GM18861 (cell line): Measurements from ENCODE around the gene BPIFB6.

Experiments used
- ATAC-seq: cut with Tn5 transposase; IDR thresholded peaks from one replicate; pipeline ENCODE4 v1.9.1; 2021; ENCODE audit not compliant: unreplicated experiment

BPIFB6 gene, protein sequence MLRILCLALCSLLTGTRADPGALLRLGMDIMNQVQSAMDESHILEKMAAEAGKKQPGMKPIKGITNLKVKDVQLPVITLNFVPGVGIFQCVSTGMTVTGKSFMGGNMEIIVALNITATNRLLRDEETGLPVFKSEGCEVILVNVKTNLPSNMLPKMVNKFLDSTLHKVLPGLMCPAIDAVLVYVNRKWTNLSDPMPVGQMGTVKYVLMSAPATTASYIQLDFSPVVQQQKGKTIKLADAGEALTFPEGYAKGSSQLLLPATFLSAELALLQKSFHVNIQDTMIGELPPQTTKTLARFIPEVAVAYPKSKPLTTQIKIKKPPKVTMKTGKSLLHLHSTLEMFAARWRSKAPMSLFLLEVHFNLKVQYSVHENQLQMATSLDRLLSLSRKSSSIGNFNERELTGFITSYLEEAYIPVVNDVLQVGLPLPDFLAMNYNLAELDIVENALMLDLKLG

DNA sequence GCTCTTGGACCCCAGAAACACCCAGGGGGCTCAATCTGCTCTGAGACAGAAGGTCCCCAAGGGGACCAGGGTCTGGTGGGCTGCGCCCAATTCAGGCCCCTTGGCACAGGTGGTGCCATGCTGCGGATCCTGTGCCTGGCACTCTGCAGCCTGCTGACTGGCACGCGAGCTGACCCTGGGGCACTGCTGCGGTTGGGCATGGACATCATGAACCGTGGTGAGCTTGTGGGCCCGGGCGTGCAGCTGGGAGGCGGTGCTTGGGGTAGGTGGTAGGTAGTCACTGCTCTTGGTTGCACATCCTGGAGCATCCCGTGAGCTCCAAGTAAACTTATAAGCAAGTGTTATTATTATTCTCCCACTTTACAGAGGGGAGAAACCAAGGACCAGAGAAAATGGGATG, at the start of gene BPIFB6:
TSS of gene BPIFB6 (plus strand) at position 118 of the 400 bp plus-strand sequence. CDS start at position 118, 0 bp downstream.
- ATAC-seq = no peak

DNA sequence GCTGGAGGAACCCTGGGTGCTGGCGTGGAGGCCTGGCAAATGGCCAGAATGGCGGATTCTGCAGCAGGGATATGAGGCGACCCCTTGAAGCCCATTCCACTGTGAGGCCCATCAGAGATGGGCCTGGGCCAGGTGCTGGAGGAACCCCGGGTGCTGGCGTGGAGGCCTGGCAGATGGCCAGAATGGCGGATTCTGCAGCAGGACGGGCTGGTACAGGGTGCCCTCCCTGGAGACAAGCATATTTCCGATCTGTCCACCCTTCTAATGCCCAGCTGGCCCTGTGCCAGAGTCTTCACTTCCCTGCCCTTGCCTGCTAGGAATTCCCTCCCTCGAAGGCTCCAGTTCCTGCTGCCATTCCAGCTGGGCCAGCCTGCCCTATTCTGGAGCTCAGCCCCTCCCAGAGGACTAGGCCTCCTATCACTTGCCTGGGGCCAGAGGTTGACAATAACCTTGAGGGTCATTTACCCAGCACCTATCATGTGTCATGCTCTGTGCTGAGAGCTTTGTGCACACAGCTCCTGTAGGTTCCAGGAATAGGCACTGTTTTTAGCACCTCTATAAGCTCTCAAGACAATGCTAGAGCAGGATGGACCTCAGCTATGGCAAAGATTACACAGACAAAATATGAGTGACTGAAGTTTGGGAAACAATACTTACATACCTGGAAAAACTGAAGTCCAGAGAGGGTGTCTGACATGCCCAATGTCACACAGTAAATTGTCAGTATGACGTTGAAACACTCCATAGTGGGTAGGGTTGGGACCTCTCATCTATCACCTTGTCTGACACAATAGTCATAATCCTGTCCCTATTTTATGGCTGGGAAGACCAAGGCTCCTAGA, 48.6 kb upstream of the BPIFB6 start:
- ATAC-seq = no peak

DNA sequence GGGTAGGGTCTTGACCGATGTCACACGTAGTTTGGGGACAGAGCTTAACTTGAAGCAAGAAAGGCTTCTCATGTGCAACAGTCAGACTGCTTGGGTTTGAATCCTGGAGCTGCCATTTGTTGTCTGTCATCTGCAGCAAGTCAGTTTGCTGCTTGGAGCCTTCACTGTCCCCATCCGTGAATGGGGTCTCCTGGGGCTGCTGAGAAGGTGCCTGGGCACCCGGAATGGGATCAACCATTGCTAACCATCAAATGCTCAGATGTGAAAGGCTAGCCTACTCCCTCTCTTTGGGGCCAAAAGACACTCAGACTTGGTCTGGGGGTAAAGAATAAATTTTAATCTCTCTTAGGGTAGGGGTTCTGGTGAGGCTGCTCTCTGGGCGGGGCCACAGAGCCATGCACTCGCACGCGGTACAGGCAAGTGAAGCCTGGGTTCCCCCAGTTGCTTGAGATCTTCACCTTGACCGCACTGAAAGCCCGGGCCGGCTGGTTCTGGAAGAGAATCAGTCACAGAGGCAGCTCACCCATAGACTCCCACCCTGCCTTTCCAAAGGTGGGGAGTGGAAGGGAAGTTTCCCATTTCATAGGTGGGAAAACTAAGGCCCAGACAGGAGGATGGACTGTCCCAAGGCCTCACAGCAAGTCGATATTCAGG, 47.9 kb upstream of the BPIFB6 start:
- ATAC-seq = no peak

DNA sequence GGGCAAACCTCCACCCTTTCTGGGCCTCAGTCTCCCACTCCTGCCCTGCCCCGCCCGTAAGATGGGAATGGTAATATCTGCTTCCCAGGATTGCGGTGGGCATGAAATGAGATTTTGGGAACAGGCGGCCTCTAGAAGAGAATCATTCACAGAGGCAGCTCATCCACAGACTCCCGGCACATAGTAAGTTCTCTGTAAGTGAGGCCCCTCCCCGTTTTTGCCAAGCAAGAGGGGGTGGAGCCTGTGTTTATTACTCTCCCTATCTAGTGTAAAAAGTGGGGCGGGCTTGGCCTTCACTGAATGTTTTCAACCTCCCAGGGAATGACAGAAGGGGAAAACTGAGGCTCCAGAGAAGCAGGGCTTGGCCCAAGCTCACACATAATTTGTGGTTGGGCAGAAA, 47.3 kb upstream of the BPIFB6 start:
- ATAC-seq = no peak

DNA sequence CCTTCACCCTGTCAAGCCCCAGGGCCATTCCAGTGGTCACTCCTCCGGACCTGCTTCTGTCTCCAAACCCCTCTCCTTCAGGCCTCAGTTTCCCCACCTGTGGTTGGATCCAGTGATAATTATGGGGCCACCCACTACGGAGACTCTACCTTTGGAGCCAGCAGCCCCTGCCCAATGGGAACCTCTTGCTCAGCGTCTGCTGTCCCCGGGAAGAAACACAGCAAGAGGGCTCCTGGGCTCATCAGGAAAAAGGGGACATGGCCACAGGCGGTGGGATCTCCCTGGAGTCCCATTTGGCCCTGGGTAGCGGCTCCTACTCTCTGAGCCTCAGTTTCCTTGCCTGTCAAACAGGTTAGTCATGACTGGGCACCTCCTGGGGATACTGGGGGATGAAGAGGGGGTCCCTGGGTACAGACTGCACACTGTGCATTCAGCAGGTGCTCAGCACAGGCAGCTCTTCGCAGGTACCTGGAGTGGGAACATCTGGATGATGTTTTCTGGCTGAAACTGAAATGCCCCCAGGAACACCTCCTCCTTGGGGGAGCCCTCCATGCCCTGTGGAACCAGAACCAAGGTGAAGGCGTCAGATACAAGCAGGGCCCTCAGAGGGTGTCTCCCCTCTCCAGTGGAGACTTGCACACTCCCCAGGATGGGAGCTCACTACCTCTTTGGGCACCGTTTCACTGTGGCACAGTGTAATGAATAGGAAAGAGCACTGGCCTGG, 46.7 kb upstream of the BPIFB6 start:
- no peak for ATAC-seq

DNA sequence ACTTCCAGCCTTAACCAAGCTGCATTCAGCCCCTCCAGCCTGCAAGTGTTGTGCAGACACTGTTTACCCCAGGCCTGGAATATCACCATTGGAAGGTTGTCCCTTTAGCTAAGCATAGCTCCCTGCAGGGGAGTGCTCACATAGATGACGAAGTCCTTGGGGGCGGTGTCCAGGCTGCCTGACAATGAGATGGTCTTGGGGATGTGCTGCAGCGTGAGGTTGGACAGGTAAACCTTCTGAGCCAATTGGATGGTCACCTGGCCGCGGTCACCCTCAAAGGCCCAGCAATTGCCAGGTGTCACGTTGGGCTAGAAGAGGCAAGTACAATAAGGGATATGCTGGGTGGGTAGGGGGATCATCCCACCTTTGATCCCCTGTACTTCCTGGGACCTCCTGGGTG, 45.9 kb upstream of the BPIFB6 start:
- ATAC-seq = no peak

DNA sequence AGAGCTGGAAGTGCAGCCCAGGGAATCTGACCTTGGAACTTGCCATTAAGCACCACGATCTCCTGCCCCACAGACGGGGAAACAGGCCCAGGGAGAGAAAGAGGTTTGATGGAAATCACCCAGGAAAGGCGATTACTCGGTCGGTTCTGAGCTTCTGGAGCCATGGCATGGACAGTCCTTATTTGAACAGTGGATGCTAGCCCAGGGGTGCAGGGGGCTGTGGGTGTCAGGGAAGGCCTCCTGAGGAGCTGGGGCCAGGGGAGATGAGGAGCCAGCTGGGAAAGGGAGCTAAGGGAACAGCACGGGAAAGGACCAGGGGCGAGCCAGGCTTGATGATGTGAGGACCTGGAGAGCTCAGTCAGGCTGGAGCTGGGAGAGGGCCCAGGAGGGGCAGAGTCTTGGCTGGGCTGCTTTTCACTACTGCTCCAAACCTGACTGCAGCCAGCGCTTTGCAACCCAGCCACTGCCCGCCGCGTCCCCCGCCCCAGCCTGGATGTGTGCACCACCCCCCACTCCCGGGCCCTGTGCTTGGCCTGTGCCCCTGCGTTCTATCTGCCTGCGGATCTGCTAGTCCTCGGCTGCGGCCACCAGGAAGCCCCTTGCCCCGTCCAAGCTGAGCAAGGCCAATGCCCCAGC, 45.0 kb upstream of the BPIFB6 start:
- ATAC-seq = no peak

DNA sequence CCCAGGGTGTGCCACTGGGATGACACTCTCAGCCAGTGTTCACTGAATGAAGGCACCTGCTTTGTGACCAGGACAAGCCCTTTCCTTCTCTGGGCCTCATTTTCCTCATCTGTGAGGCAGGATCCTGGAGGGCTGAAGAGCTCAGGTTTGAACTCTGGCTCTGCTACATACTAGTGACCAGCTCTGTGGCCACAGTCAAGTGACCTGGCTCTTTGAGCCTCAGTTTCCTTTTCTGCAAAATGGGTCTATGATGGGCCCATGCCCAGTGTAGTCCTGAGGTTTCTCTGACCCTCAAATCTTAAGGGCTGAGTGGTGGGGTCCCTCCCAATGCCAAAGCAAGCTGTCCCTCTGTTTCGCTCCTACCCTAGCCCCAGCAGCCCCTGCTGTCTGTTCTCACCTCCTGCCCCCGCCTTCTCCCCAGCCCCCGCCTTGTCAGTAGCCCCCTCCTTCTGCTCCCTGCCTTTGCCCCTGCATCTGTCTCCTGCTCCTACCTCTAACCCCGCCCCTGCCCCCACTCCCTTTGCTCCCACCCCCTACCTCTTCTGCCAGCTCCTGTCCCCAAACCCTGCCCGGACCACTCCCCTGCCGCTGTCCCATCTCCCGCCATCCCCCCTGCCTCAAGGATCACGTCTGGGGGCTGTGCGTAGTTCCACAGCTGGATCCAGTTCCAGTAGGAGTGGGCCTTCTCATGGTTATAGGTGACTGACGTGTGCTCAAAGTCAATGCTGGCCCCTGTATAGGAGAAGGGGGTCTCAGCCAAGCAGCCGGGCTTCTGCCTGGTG, 44.2 kb upstream of the BPIFB6 start:
- no peak for ATAC-seq

DNA sequence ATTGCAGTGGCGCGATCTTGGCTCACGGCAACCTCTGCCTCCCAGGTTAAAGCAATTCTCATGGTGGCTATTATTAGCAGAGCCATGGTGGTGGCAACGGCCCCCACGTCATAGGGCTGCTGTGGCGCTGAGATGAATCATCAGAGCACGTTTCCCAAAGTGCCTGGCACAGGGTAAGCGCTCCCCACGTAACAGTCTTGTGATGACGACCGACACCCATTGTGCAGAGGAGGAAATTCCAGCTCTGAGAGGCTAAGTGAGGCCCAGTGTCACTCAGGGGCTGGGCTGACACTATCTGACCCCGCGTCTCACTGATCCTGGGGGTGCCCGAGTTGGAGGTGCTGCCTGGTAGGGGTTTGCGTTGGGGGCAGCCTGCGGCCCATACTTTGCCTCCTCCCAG, 43.4 kb upstream of the BPIFB6 start:
- no peak for ATAC-seq

DNA sequence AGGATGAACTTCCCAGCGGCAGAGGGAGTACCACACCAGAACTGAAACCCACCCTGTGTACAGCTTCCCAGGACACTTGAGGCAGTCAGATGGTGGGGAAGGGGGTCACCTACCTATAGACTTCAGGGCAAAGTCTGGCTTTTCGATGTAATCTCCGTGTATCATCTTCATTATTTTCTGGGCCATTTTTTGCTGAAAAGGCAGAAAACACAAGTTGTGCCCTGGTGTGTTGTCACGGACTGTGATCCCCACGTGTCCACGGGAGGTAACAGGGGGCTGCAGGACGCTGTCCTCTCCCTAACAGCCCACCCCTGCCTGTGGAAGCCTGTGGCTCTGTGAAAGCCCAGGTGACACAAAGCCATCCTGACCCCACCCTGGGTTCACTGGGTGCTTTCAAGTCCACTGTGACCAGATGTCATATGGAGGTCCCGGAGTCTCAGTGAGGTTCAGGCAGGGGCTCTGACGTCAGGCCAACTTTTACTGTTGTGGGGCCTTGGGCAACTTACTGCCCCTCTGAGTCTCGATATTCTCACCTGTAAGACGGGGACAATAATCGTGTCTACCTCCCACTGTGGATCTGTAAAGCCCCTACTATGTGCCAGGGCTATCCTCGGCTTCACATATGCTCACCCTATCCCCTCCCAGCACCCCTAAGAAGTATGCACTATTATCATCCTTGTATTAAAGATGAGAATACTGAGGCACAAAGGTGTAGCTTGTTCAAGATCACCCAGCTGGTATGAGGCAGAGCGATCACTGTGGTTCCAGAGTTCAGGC, 41.8 kb upstream of the BPIFB6 start:
- no peak for ATAC-seq

DNA sequence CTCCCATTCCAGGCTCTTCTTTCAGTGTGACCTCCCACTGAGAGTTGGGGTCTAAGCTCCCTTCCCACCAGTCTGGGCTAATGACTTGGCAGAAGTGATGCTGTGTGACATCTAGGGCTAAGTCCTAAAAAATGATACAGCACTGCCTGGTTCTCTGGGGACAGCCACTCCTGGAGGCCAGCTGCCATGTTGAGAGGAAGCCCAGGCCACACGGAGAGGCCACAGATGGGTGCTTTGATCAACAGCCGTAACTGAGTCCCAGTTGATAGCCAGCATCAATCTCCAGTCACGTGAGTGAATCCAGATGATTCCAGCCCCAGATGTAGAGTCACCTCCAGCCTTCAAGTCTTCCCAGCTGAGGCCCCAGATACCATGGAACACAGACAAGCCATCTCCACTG, 41.0 kb upstream of the BPIFB6 start:
- no peak for ATAC-seq

DNA sequence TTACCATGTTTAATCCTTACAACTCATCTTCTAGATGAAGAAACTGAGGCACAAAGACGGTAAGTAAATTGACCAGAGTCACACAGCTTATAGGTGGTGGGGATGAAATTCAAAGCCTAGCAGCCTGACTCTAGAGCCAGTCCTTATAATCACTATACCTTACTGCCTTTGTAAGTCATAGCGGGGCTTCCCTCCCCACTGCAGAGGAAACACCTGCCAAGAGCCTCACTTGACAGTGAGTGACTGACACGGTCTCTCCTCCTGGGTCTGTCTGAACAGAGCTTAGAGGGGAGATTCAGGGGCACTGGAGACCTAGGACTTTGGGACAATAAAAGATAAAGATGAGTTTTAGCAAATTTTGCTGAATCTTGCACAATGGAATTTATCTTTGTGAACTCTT, 40.1 kb upstream of the BPIFB6 start:
- no peak for ATAC-seq

DNA sequence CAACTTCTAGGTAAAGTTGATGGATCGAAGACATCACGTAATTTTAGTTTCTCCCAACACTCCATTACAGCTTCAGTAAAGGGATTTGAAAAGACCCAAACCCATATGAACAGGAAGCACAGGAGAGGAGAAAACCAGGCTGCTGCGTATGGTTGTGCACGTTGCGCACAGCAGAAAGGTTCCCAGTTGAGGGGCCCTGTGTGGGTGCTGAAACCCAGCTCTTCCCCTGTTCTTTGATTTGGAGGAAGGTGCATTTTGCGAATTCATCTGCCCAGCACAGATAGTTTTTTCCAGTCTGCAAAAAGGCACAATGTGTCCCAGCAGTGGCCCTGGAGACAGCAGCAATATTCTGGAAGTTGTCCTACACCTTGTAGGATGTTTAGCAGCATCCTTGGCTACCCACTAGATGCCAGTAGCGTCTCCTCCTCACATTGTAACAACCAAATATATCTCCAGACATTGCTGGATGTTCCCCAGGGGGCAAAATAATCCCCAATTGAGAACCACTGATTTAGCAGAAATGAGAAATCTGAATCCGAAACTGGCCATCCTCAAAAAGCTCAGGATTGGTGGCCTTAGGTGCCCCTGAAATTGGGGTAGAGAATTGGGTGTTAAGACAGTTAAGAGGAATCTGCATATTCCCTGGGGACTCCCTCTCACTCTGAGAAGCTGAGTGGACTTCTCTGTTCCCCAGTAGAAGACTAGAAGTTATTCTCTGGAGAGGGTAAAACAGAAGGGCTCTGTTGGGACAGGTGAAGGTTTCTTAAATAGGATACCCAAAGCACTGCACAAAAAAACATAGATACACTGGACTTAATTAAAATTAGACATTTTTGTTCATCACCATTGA, 39.4 kb upstream of the BPIFB6 start:
- no peak for ATAC-seq

DNA sequence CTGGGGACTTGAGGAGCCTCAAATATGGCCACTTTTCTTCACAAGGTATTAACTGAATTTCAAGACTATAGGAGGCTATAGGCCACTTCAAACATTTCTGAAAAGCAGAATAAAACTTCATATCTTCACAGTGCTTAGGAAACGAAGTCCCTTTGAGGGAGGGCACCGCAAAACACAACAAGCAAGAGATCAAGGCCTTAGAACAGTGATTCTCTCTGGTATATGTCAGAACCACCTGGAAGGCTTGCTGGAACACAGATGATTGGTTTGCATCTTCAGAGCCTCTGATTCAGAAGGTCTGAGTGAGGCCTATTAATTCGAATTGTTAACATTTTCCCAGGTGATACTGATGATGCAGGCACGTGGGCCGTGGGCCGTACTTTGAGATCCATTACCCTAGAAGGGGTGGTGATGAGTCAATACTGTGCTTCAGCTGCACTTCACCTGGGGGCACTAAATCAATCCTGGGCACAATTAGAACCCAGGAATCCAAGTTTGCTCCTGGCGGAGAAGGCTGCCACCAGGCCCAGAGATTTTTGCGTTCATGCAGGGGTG, 37.9 kb upstream of the BPIFB6 start:
- ATAC-seq = no peak

DNA sequence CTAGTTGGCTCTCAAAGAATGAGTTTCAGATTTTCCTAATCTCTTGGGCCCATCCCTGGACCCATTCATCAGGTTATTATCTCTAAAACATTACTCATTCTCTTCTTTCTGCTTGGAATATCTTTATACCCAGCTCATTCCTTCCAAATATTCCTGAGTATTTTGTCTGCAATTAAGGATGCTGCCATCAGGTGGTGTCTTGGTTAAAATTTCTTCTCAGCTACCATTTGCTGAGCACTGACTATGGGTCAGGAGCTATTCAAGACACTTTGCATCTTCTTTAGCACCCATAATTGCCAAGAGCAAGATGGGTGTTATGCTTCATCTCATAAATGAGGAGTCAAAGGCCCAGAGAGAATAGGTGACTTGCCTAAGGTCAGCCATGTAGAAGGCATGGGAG, 35.6 kb upstream of the BPIFB6 start:
- no peak for ATAC-seq

DNA sequence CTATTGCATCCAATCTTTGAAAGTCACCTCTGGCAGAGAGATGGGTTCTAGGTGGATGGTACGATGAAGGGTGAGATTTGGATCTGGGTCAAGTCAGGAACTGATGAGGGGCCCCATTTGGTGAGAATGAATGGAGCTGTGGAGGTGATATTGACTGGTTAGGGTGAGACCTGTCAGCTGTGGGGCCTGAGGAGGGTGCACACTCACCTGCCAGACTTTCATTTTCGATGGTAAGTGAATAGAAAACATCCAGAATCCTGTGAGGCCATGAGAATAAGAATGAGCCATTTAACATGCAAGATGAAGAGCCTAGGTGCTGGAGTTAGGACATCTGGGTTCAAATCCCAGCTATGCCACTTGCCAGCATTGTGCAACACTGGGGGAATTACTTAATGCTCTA, 34.0 kb upstream of the BPIFB6 start:
- no peak for ATAC-seq

DNA sequence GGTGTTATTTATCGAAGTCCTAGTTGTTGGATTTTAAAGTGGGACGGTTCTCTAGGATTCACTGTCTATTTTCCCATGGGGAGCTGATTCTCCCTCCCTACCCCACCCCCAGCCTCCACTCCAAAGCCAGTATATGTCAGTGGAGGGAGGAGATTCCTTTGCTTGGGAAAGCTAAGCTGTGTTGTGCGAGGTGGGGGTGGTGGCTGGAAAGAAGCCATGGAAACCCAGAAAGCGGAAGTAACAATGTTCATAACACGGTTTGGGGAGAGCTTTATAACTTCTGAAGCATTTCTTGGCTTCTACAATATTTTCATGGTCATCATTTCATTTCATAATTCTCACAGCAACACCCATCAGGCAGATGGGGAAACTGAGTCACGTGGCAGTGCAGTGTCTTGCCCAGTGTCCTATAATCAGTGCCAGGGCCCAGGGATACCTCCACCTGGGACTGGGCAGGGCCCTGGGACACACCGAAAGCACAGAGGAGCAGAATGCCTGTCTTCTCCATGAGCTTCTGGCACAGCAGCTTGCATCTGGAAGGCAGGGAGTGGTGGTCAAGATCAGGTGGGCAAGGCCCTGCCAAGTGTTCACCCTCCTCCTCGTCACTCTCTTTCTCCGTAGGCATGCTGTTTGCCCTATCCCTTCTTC, 31.7 kb upstream of the BPIFB6 start:
- no peak for ATAC-seq
